OCI-LY7 (cell line): ENCODE data around the gene MACF1.

Experiments used
- EZH2phosphoT487 ChIP-seq: fragments of 200-600 bp; sonication (generic); IDR thresholded peaks from 2 replicates; pipeline ENCODE4 v1.6.1; 2018; ENCODE audit warnings: low read depth, borderline replicate concordance, mild to moderate bottlenecking, mixed run types, antibody characterized with exemption, low read length, moderate library complexity, mixed read lengths
- TF ChIP-seq, protein P1 (sequence below): fragments of 200-600 bp; sonication (generic); conservative IDR thresholded peaks from 2 replicates; pipeline ENCODE4 v1.5.1; 2014; ENCODE audit warnings: mild to moderate bottlenecking, antibody characterized with exemption, low read length, moderate library complexity, mixed read lengths

DNA sequence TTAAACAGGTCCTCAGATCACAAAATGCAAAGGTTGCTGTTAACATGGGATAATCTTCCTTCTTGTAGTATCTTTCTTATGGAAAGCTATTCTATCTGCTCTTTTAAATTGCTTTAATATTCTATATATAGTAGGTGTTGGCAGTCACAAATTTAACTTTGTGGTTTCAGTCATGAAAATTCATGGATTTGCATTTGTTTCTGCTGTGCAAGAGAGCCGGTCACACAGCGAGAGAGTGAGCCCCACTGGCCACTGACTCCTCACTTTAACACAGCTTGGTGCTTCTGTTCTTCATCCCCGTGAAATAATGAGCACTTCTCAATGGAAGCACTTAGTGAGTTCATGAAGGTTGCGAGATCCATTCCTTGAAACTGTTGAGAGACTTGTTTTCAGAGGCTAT lies 268.8 kb downstream of the MACF1 start:
- TF ChIP-seq EZH2phosphoT487 = no peak
- TF ChIP-seq, protein P1, sequence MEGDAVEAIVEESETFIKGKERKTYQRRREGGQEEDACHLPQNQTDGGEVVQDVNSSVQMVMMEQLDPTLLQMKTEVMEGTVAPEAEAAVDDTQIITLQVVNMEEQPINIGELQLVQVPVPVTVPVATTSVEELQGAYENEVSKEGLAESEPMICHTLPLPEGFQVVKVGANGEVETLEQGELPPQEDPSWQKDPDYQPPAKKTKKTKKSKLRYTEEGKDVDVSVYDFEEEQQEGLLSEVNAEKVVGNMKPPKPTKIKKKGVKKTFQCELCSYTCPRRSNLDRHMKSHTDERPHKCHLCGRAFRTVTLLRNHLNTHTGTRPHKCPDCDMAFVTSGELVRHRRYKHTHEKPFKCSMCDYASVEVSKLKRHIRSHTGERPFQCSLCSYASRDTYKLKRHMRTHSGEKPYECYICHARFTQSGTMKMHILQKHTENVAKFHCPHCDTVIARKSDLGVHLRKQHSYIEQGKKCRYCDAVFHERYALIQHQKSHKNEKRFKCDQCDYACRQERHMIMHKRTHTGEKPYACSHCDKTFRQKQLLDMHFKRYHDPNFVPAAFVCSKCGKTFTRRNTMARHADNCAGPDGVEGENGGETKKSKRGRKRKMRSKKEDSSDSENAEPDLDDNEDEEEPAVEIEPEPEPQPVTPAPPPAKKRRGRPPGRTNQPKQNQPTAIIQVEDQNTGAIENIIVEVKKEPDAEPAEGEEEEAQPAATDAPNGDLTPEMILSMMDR = no peak
